ENCODE data around the gene RAD51AP2. TPM values are rescaled to one million over a fixed set of nuclear protein-coding genes. Genes with fewer than 3 reads are reported as not detected.

RAD51AP2 gene
- total RNA-seq, 4 donors from 2014 or later: 0.04 to 0.53 (median 0.26) TPM

DNA sequence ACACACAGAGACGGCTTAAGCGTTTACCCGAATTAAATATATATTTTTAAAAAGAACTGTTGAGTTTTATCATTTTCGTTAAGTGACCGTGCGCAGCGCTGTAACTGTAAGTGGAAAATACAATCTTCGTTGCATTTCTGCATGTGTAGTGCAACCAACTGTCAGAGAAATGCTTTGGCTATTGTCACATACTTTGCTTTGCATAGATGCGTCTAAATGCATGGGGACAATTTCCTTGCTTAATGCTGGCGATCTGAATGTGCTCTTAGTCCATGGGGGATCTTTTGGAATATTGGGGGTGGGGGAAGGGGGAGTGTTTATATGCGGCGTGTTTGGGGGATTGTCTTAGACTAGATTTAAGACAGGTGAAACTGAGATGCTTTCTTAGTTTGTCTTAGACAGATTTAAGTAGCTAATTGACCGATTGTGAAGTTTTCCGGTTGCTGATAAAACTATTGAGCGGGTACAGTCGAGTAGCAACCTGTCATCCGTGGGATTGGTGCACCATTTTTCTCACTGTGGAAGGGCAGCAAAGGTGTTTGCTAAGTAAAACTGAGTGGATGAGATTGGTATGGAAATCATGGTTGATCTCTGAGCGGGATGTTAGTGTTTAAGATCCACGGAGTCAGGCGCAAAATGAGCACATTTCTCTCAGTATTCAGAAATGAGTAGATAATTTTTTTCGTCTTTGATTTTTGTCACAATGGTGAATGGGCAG is 22.7 kb upstream of the RAD51AP2 start:
- no peak for DNase-seq
- H3K4me1 ChIP-seq: peaks cover 0 to 80% (median 5%) of the 10 kb centered on the region in 3 donors
- H3K4me3 ChIP-seq: peak overlapping the region; percentile 42 to 72 (median 61)
- H3K36me3 ChIP-seq: no peaks in the 10 kb centered on the region
- 1 to 3% methylated on average over 21 of the region's 21 CpGs for WGBS, 2 donors
- TF ChIP-seq, protein P1, sequence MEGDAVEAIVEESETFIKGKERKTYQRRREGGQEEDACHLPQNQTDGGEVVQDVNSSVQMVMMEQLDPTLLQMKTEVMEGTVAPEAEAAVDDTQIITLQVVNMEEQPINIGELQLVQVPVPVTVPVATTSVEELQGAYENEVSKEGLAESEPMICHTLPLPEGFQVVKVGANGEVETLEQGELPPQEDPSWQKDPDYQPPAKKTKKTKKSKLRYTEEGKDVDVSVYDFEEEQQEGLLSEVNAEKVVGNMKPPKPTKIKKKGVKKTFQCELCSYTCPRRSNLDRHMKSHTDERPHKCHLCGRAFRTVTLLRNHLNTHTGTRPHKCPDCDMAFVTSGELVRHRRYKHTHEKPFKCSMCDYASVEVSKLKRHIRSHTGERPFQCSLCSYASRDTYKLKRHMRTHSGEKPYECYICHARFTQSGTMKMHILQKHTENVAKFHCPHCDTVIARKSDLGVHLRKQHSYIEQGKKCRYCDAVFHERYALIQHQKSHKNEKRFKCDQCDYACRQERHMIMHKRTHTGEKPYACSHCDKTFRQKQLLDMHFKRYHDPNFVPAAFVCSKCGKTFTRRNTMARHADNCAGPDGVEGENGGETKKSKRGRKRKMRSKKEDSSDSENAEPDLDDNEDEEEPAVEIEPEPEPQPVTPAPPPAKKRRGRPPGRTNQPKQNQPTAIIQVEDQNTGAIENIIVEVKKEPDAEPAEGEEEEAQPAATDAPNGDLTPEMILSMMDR (IDR thresholded peaks at IDR 0.05): no peak
- TF ChIP-seq POLR2A (IDR thresholded peaks at IDR 0.05): no peak
- H3K9me3 ChIP-seq: no peaks in the 10 kb centered on the region
- peaks cover 0 to 81% (median 0%) of the 10 kb centered on the region in 4 donors for H3K27me3 ChIP-seq
- intact Hi-C loops (cut with DNase I): no loop called here
- peak overlapping the region; percentile 82 to 92 (median 90) for H3K27ac ChIP-seq

DNA sequence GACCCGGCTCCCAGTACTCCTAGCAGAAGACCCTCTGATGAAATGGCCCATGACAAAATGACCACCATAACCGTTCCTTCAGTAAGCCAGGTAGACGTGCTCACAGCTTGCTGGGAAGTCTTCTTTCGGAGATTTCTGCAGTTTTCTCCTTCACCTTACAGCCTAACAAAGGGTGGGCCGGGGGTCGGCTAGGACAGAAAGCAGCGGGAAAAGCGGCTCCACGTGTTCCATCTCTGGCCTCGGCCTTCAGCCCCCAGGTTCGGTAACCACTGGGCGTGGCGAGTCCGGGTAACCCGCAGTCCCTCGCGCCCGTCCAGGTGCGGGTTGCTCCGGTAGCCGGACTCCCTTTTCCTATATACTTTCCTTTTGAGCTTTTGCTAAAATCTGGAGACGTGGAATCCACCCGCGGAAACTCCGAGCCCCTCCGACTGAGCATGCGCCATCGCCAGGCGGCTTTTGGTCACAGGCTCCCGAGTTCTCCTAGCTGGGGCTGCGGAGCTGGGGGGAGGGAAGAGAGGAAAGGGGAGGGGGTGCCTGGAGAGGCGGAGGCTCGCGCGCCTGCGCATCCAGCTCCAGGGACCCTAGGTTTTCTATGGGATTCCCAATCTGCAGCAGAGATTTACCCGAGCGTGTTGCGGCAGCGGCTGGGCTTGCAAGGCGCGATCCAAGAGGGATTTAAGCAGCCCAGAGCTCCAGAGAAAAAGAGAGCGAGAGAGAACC is 22.0 kb upstream of the RAD51AP2 start, which contains the start of gene VSNL1:
VSNL1 (plus strand) TSS at position 604 of the 720 bp plus-strand sequence. CDS start 51,379 bp downstream, outside the sequence.
- peaks cover 0 to 74% (median 5%) of the 10 kb centered on the region in 3 donors for H3K4me1 ChIP-seq
- DNase-seq: no peak
- H3K27ac ChIP-seq: peak within 1 kb of the TSS; percentile 82 to 92 (median 90)
- H3K4me3 ChIP-seq: peak within 1 kb of the TSS; percentile 42 to 72 (median 61)
- peaks cover 0 to 81% (median 0%) of the 10 kb centered on the region in 4 donors for H3K27me3 ChIP-seq
- H3K36me3 ChIP-seq: no peaks in the 10 kb centered on the region
- WGBS, 2 donors: 3% methylated on average over 18 to 30 of the region's 43 CpGs
- intact Hi-C loops (cut with DNase I): no loop called here
- no peaks in the 10 kb centered on the region for H3K9me3 ChIP-seq
- TF ChIP-seq, protein P1 (IDR thresholded peaks at IDR 0.05): no peak
- peak in 1 of 4 donors; percentile 58 for TF ChIP-seq POLR2A (IDR thresholded peaks at IDR 0.05)

GRCh38 chr2:17539611-17540092 is 21.4 kb upstream of the RAD51AP2 start:
- Histone ChIP-seq H3K36me3 (no peaks in the 10 kb centered on the region), H3K4me1 (peaks cover 0 to 72% (median 5%) of the 10 kb centered on the region in 3 donors), H3K27ac (peak overlapping the region; percentile 82 to 92 (median 90)), H3K27me3 (peaks cover 0 to 81% (median 0%) of the 10 kb centered on the region in 4 donors), H3K4me3 (peak overlapping the region; percentile 42 to 72 (median 61)), H3K9me3 (no peaks in the 10 kb centered on the region)
- no peak for DNase-seq
- intact Hi-C loops (cut with DNase I): no loop called here
- TF ChIP-seq, protein P1 (IDR thresholded peaks at IDR 0.05): no peak
- no peak for TF ChIP-seq POLR2A (IDR thresholded peaks at IDR 0.05)
- WGBS, 2 donors: 6 to 18% methylated on average over 6 to 9 of the region's 13 CpGs

- TF ChIP-seq POLR2A (IDR thresholded peaks at IDR 0.05): peak in 1 of 4 donors; percentile 55
- TF ChIP-seq, protein P1 (IDR thresholded peaks at IDR 0.05): no peak
- peak overlapping the region; percentile 42 to 72 (median 61) for H3K4me3 ChIP-seq
- H3K27ac ChIP-seq: peak overlapping the region; percentile 82 to 92 (median 90)
- intact Hi-C loops (cut with DNase I): no loop called here
- peaks cover 0 to 65% (median 5%) of the 10 kb centered on the region in 3 donors for H3K4me1 ChIP-seq
- H3K9me3 ChIP-seq: no peaks in the 10 kb centered on the region
- H3K27me3 ChIP-seq: peaks cover 0 to 77% (median 0%) of the 10 kb centered on the region in 4 donors
- H3K36me3 ChIP-seq: no peaks in the 10 kb centered on the region
- 4 to 11% methylated on average over 11 to 12 of the region's 52 CpGs for WGBS, 2 donors
- no peak for DNase-seq
Observed at GRCh38 chr2:17538844-17539554, 20.8 kb upstream of the RAD51AP2 start.

All from esophagus squamous epithelium (tissue), 5 donors.